Activated CD8-positive, alpha-beta T cell treated with anti-CD3 and anti-CD28 coated beads, Interleukin-2, amount 10 ng/mL, durations not matched to agents 7 days and 5 days (primary cell): ENCODE data around the gene PTPN1. TPM values are rescaled to one million over a fixed set of nuclear protein-coding genes. Genes with fewer than 3 reads are reported as not detected.
"Not testable (repeated sequence)": the region's sequence is repeated elsewhere in the genome, so short reads cannot be mapped to it uniquely, and the experiment has no call there.

Experiments
- ATAC-seq: fragments of 150-1000 bp; cut with Tn5 transposase; one replicate; pipeline ENCODE4 v1.10.0; 2021; ENCODE audit warnings: moderate library complexity
- CTCF ChIA-PET: fragments of 350-600 bp; sonication (Branson Sonifier 250); formaldehyde crosslinking; loops from one replicate; lab custom pipeline; 2021; ENCODE audit warnings: antibody characterized with exemption; lab: Charles Lee
- POLR2A ChIA-PET: fragments of 350-600 bp; sonication (Branson Sonifier 250); formaldehyde crosslinking; loops from one replicate; lab custom pipeline; 2021; ENCODE audit warnings: antibody characterized with exemption; lab: Charles Lee
- DNase-seq: peaks from one replicate; pipeline ENCODE4 v3.0.0-alpha.2; 2020
- H3K27ac Mint-ChIP-seq: one replicate; pipeline ENCODE4 v1.8.0; 2021; ENCODE audit warnings: mild to moderate bottlenecking, mixed read lengths
- H3K27me3 Mint-ChIP-seq: one replicate; pipeline ENCODE4 v1.8.0; 2021; ENCODE audit warnings: low read depth, mixed read lengths
- H3K36me3 Mint-ChIP-seq: one replicate; pipeline ENCODE4 v1.8.0; 2021; ENCODE audit warnings: low read depth, mixed read lengths
- H3K4me1 Mint-ChIP-seq: one replicate; pipeline ENCODE4 v1.8.0; 2021; ENCODE audit warnings: low read depth, mixed read lengths
- H3K4me3 Mint-ChIP-seq: one replicate; pipeline ENCODE4 v1.8.0; 2021; ENCODE audit warnings: mild to moderate bottlenecking, mixed read lengths
- H3K9me3 Mint-ChIP-seq: one replicate; pipeline ENCODE4 v1.8.0; 2022; ENCODE audit warnings: mixed read lengths; ENCODE audit not compliant: insufficient read depth
- total RNA-seq, 2 experiments: library from RNA; stranded (reverse); gene quantifications; one replicate each; pipeline ENCODE4 v1.2.3, GENCODE V29; 2021

Gene PTPN1
- total RNA-seq, 2 experiments from 2014 or later: 59.7 to 62.5 TPM

GRCh38 chr20:50596694-50597021, 86.5 kb downstream of the PTPN1 start:
- H3K27ac Mint-ChIP-seq: no peak overlapping the region

GRCh38 chr20:50597406-50597969, 87.3 kb downstream of the PTPN1 start:
- CTCF ChIA-PET: interaction anchor here (1.8 kb wide), 1 partner anchor 9 kb away, joined by 9 read pairs; no protein-coding TSS in a partner anchor
- H3K27me3 Mint-ChIP-seq: peaks cover 4% of the 10 kb centered on the region
- POLR2A ChIA-PET: no interaction called here

More at GRCh38 chr20:50596694-50597021, 86.5 kb downstream of the PTPN1 start:
- no peaks in the 10 kb centered on the region for H3K36me3 Mint-ChIP-seq
- peaks cover 2% of the 10 kb centered on the region for H3K4me1 Mint-ChIP-seq
- no peak overlapping the region for H3K4me3 Mint-ChIP-seq
- no peaks in the 10 kb centered on the region for H3K9me3 Mint-ChIP-seq
- peaks cover 4% of the 10 kb centered on the region for H3K27me3 Mint-ChIP-seq
- POLR2A ChIA-PET: no interaction called here
- ATAC-seq (no peak), DNase-seq (no peak)
- CTCF ChIA-PET: interaction anchor here (1.8 kb wide), 1 partner anchor 8 kb away, joined by 9 read pairs; no protein-coding TSS in a partner anchor

GRCh38 chr20:50598074-50598473, 87.9 kb downstream of the PTPN1 start:
- peaks cover 8% of the 10 kb centered on the region for H3K4me1 Mint-ChIP-seq
- no peaks in the 10 kb centered on the region for H3K36me3 Mint-ChIP-seq
- CTCF ChIA-PET: interaction anchor here (1.8 kb wide), 1 partner anchor 10 kb away, joined by 9 read pairs; no protein-coding TSS in a partner anchor

More at GRCh38 chr20:50597406-50597969, 87.3 kb downstream of the PTPN1 start:
- H3K9me3 Mint-ChIP-seq: no peaks in the 10 kb centered on the region
- no peak for ATAC-seq
- H3K27ac Mint-ChIP-seq: no peak overlapping the region
- peaks cover 4% of the 10 kb centered on the region for H3K4me1 Mint-ChIP-seq
- no peaks in the 10 kb centered on the region for H3K36me3 Mint-ChIP-seq
- no peak overlapping the region for H3K4me3 Mint-ChIP-seq
- no peak for DNase-seq

GRCh38 chr20:50598768-50599167, 88.6 kb downstream of the PTPN1 start:
- CTCF ChIA-PET: interaction anchor here (0.7 to 1.2 kb wide), 4 partner anchors 10 to 635 kb away, joined by 3 to 4 read pairs (median 4); no protein-coding TSS in a partner anchor

More at GRCh38 chr20:50598074-50598473, 87.9 kb downstream of the PTPN1 start:
- H3K27me3 Mint-ChIP-seq: peaks cover 4% of the 10 kb centered on the region
- no peak for ATAC-seq
- no peak overlapping the region for H3K27ac Mint-ChIP-seq
- POLR2A ChIA-PET: no interaction called here
- H3K4me3 Mint-ChIP-seq: no peak overlapping the region
- DNase-seq: no peak
- no peaks in the 10 kb centered on the region for H3K9me3 Mint-ChIP-seq

GRCh38 chr20:50600281-50600895, 90.2 kb downstream of the PTPN1 start:
- H3K4me1 Mint-ChIP-seq: peaks cover 8% of the 10 kb centered on the region
- DNase-seq (no peak), ATAC-seq (no peak)
- peaks cover 4% of the 10 kb centered on the region for H3K27me3 Mint-ChIP-seq
- CTCF ChIA-PET: no interaction called here
- H3K4me3 Mint-ChIP-seq: no peak overlapping the region
- H3K36me3 Mint-ChIP-seq: no peaks in the 10 kb centered on the region
- no peak overlapping the region for H3K27ac Mint-ChIP-seq
- no peaks in the 10 kb centered on the region for H3K9me3 Mint-ChIP-seq
- POLR2A ChIA-PET: no interaction called here

More at GRCh38 chr20:50598768-50599167, 88.6 kb downstream of the PTPN1 start:
- DNase-seq, H3K27me3 Mint-ChIP-seq, H3K4me3 Mint-ChIP-seq, H3K27ac Mint-ChIP-seq, H3K36me3 Mint-ChIP-seq, H3K9me3 Mint-ChIP-seq, ATAC-seq, POLR2A ChIA-PET, H3K4me1 Mint-ChIP-seq: not testable (repeated sequence)

- H3K4me1 Mint-ChIP-seq: peaks cover 8% of the 10 kb centered on the region
These were observed 91.6 kb downstream of the PTPN1 start for GRCh38 chr20:50601511-50602431.

GRCh38 chr20:50602432-50603088, 92.4 kb downstream of the PTPN1 start:
- no peak overlapping the region for H3K27ac Mint-ChIP-seq
- H3K9me3 Mint-ChIP-seq: no peaks in the 10 kb centered on the region
- ATAC-seq (no peak), DNase-seq (no peak)
- H3K4me1 Mint-ChIP-seq: peaks cover 8% of the 10 kb centered on the region
- no peak overlapping the region for H3K4me3 Mint-ChIP-seq
- POLR2A ChIA-PET: no interaction called here
- peaks cover 4% of the 10 kb centered on the region for H3K27me3 Mint-ChIP-seq
- CTCF ChIA-PET: no interaction called here
- no peaks in the 10 kb centered on the region for H3K36me3 Mint-ChIP-seq

More at GRCh38 chr20:50601511-50602431, 91.6 kb downstream of the PTPN1 start:
- no peaks in the 10 kb centered on the region for H3K36me3 Mint-ChIP-seq
- peaks cover 4% of the 10 kb centered on the region for H3K27me3 Mint-ChIP-seq
- DNase-seq (no peak), ATAC-seq (no peak)
- no peak overlapping the region for H3K4me3 Mint-ChIP-seq
- H3K9me3 Mint-ChIP-seq: no peaks in the 10 kb centered on the region
- ChIA-PET POLR2A (no interaction called here), CTCF (no interaction called here)
- no peak overlapping the region for H3K27ac Mint-ChIP-seq

GRCh38 chr20:50604451-50604850, 94.3 kb downstream of the PTPN1 start:
- no peaks in the 10 kb centered on the region for H3K9me3 Mint-ChIP-seq
- no peak for DNase-seq
- CTCF ChIA-PET: no interaction called here
- H3K36me3 Mint-ChIP-seq: no peaks in the 10 kb centered on the region
- no peak overlapping the region for H3K4me3 Mint-ChIP-seq
- POLR2A ChIA-PET: no interaction called here
- peaks cover 4% of the 10 kb centered on the region for H3K27me3 Mint-ChIP-seq
- ATAC-seq: no peak
- H3K27ac Mint-ChIP-seq: no peak overlapping the region
- peaks cover 8% of the 10 kb centered on the region for H3K4me1 Mint-ChIP-seq

- H3K36me3 Mint-ChIP-seq: no peaks in the 10 kb centered on the region
- H3K4me3 Mint-ChIP-seq: no peak overlapping the region
- ATAC-seq: no peak
- POLR2A ChIA-PET: interaction anchor here (0.5 kb wide), 1 partner anchor 190 kb away, joined by 3 read pairs; the partner anchor contains the start of gene BCAS4
- no peak overlapping the region for H3K27ac Mint-ChIP-seq
- no peaks in the 10 kb centered on the region for H3K9me3 Mint-ChIP-seq
- peaks cover 8% of the 10 kb centered on the region for H3K4me1 Mint-ChIP-seq
- CTCF ChIA-PET: interaction anchor here (1.1 kb wide), 1 partner anchor 29 kb away, joined by 3 read pairs; no protein-coding TSS in a partner anchor
- DNase-seq: no peak
- H3K27me3 Mint-ChIP-seq: peaks cover 2% of the 10 kb centered on the region
These were observed 95.0 kb downstream of the PTPN1 start for GRCh38 chr20:50605136-50605535.

- H3K27me3 Mint-ChIP-seq: no peaks in the 10 kb centered on the region
- peaks cover 4% of the 10 kb centered on the region for H3K4me1 Mint-ChIP-seq
- ATAC-seq: no peak
- H3K36me3 Mint-ChIP-seq: no peaks in the 10 kb centered on the region
- ChIA-PET POLR2A (no interaction called here), CTCF (no interaction called here)
- H3K4me3 Mint-ChIP-seq: no peak overlapping the region
- no peaks in the 10 kb centered on the region for H3K9me3 Mint-ChIP-seq
- H3K27ac Mint-ChIP-seq: no peak overlapping the region
- DNase-seq: no peak
These were observed 97.3 kb downstream of the PTPN1 start for GRCh38 chr20:50607436-50607835.
